ENCODE data around the gene MED25.

GRCh38 chr19:49881672-49882394 lies 63.7 kb downstream of the MED25 start:
- no peak for TF ChIP-seq CTCF (conservative IDR thresholded peaks at IDR 0.05; ENCODE audit: low read length)
- TF ChIP-seq EZH2phosphoT487 (IDR thresholded peaks at IDR 0.05; ENCODE audit: borderline replicate concordance) = no peak

Measured in Loucy (cell line).